ENCODE measurements around the gene P2RY11.

DNA sequence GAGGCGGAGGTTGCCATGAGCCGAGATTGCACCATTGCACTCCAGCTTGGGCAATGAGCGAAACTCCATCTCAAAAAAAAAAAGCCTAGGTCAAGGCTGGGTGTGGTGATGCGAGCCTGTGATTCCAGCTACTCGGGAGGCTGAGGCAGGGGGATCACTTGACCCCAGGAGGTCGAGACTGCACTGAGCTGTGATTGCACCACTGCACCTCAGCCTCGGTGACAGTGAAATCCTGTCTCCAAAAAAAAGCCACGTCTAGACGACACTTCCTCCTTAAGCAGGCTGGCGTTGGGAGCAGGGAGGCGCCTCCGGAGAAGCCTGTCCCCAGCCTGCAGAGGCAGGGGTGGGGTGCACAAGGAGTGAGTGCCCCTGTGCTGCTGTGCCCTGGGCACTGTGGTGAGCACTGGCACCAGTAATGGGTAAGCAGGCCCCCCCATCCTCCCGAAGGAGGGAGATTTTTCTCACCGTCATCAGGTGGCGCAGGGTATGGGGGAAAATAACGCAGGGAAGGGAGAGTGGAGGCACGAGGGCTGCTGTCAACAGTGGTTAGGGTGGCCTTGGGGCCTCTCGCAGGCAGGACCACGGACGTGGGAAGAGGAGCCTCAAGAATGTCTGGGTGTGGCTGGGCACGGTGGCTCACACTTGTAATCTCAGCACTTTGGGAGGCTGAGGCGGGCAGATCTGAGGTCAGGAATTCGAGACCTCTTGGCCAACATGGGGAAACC, 706 bp downstream of the P2RY11 start:
- TF ChIP-seq, protein P1, sequence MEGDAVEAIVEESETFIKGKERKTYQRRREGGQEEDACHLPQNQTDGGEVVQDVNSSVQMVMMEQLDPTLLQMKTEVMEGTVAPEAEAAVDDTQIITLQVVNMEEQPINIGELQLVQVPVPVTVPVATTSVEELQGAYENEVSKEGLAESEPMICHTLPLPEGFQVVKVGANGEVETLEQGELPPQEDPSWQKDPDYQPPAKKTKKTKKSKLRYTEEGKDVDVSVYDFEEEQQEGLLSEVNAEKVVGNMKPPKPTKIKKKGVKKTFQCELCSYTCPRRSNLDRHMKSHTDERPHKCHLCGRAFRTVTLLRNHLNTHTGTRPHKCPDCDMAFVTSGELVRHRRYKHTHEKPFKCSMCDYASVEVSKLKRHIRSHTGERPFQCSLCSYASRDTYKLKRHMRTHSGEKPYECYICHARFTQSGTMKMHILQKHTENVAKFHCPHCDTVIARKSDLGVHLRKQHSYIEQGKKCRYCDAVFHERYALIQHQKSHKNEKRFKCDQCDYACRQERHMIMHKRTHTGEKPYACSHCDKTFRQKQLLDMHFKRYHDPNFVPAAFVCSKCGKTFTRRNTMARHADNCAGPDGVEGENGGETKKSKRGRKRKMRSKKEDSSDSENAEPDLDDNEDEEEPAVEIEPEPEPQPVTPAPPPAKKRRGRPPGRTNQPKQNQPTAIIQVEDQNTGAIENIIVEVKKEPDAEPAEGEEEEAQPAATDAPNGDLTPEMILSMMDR (IDR thresholded peaks at IDR 0.05) = no peak
- no peak for TF ChIP-seq POLR2A (IDR thresholded peaks at IDR 0.05)
